NOMO-1 treated with dmso at 0.1 percent for 144 hours (cell line): ENCODE results near the gene LRRC4.
A peak's percentile ranks its signal among the peaks of the same experiment; 100 is the strongest.

Experiments
- DNase-seq: peaks from one replicate; lab custom pipeline; 2025; ENCODE audit not compliant: unreplicated experiment; lab: John Stamatoyannopoulos, UW

LRRC4 gene

GRCh38 chr7:128032605-128033235 is 1.5 kb upstream of the LRRC4 start:
- no peak for DNase-seq

DNA sequence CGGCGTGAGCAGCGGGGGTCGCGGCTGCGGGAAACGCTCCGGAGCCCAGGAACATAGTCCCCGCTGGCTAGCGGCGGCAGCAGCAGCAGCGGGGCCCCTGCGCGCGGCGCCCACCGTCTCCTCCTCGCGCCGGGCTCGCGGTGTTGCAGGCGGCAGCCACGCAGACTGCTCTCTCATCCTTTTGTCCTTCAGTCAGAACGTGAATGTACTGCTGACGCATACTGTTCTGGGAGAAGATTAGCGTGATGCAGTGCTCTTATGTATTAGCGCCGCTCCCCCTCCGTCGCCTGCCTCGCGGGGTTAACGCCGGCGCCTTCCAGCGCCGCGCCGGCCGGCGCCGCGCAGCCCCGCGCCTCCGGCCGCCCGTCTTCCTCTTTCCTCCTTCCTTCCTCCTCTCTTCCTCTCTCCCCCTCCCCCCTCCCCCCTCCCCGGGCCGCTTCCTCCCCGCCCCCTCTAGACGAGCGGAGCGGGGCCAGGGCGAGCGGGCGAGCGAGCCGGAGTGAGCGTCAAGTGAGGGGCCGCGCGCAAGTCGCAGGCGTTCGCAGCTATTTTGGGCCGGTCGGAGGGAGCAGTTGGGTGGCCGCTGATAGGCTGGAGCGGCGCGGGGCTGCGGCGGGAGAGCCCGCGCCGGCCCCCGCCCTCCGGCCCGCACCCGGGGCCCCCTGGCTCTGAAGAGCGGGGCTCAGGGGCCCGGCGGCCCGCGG is 816 bp upstream of the LRRC4 start:
- DNase-seq: no peak

DNA sequence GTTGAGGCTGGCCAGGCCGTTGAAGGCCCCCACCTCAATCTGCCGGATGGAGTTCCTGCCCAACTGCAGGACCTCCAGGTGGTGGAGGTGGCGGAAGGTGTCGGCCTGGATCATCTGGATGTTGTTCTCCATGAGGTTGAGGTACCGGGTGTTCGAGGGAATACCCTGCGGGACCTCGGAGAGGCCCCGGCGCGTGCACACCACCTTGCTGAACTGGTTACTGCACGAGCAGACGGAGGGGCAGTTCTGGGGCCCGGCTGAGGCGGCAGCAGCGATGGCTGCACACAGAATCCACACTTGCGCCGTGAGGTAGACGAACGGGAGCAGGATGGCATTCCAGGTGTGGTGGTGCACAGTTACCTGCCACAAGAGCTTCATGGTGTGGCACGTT is 979 bp downstream of the LRRC4 start:
- DNase-seq: no peak

DNA sequence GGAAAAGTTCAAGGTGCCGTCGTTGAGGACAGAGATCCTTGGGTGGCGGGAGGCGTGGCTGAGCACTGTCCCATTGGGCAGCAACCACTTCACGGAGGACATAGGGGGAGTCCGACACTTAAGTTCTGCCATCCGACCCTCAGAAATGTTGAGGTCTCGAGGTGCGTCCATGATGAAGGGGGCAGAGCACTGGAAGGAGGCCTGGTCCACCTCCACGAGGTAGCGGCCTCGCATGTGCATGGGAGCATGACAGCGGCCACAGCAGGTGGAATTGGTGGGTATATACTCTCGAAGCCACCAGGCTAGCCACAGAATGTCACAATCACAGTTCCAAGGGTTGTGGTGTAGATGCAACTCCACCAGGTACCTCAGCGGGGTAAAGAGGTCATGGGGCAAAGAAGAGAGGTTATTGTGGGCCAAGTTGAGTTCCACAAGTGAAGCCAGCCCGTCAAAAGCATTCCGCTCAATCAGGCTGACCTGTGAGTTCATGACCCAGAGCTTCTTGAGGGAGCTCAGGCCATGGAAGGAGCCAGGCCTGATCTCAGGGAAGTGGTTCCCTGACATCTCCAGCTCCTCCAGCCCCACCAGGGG is 1.7 kb downstream of the LRRC4 start:
- DNase-seq: no peak

GRCh38 chr7:128027485-128027980 is 3.7 kb downstream of the LRRC4 start:
- DNase-seq: no peak

GRCh38 chr7:128026551-128026950 is 4.7 kb downstream of the LRRC4 start:
- DNase-seq: no peak

GRCh38 chr7:128025819-128026218 is 5.4 kb downstream of the LRRC4 start:
- peak; percentile 3 for DNase-seq

GRCh38 chr7:128025380-128025779 is 5.9 kb downstream of the LRRC4 start:
- no peak for DNase-seq

GRCh38 chr7:128024151-128024550 is 7.1 kb downstream of the LRRC4 start:
- DNase-seq: no peak

DNA sequence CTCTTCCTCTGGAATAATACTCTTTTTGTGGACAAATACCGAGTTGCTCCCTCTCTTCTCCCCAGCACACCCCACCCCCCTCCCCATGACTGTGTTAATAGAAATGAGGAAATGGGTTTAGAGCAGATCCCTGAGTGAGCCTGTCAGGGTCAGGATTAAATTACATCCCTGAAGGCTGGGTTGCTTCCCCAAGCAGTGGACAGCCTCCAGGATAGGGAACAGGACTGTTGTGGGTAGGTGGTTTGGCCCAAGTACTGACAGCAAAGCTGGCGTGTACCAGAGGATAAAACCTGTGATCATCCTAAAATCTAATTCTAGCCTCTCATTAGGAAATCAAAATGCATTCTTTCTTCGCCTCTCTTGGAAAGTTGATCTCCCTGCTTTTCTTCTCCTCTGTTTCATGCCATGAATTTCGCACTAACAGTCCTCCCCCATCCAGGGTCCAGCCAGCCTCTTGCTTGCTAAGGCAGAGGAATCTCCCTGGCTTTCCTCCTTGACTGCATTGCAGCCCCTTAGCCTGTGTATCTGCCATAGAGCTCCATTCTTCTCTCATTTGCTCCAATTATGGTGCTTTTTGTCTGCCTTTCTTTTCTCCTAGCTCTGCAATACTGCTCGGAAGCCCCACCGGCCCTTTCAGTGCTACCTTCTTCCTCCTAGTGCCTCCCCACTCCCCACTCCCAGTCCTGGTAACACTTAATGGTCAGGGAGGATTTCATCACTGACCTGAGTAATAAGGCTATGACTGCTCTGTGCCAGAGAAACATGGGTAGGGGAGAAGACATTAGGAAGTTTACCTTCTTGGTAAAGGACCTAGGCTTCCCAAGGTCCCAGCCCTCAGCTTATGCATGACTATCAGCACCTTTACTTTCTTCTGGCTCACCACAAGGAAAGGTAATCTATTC is 8.4 kb downstream of the LRRC4 start:
- DNase-seq: no peak

DNA sequence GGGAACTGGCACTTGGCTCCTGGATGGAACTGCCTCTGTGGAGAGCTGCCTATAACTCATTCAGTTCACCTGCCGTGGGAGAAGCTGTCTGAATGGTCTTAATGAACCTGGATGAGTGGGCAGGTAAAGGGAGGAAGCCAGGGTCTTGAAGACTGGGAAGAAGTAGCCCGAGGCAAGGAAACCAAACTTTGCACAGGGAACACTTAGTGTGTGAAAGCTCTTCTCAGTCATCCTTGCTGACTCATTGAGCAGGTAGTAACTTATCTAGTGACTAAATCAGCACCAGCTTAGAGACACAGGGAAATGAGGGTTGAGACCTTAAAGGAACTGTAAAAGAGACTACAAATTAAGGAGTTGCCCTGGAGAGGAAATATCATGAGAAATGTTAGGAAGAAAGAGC is 9.9 kb downstream of the LRRC4 start:
- DNase-seq: no peak

GRCh38 chr7:128020159-128020558 is 11.1 kb downstream of the LRRC4 start:
- DNase-seq: no peak

GRCh38 chr7:128019288-128019687 is 11.9 kb downstream of the LRRC4 start:
- DNase-seq: no peak

DNA sequence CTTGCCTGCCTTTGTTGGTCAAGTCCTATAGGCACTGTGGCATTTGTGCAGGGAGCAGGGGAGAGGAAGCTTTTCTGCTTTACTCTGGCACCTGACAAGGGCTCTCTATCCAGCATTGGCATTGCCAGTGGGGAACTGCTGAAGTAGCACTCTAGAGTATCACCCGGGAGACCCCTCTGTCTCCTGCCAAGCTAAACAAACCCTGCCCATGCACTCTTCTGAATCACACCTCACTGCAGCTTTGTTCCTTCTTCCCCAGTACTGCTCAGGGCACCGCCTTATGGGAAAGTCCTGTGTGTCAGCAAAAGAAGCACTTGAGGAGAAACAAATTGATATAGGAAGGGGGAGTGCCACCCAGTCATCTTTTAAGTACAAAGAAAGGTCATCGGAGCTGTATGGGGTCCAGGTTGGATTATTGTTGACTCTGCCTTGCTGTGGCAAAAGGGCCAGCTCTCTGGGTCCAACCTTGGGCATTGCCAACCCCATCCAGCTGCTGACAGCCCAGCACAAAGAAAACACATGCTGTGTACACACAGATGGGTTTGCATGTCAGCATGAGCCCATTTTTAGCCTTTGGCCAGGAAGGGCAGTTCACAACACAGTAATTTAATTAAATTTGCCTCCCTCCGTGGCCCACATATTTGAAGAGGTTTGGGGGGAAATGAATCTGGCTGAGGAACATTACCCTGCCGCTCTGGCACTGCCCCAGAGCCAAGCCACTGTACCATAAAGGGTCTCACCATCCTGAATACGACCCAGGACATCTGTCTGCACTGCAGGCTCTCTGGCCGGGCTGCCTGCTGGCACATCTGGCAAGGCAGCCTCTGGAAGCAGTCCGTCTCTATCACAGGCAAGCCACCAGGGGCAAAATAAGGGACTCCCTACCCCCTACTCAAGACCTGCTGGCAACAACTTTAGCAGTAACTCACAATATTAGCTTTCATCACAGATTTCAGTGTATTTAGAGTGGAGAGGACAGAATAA is 13.1 kb downstream of the LRRC4 start:
- no peak for DNase-seq

GRCh38 chr7:128017460-128017859 is 13.8 kb downstream of the LRRC4 start:
- DNase-seq: no peak

- no peak for DNase-seq
Observed at GRCh38 chr7:128014811-128015210, 16.4 kb downstream of the LRRC4 start.

- DNase-seq: no peak
Observed at GRCh38 chr7:128011131-128011661, 20.0 kb downstream of the LRRC4 start.

DNA sequence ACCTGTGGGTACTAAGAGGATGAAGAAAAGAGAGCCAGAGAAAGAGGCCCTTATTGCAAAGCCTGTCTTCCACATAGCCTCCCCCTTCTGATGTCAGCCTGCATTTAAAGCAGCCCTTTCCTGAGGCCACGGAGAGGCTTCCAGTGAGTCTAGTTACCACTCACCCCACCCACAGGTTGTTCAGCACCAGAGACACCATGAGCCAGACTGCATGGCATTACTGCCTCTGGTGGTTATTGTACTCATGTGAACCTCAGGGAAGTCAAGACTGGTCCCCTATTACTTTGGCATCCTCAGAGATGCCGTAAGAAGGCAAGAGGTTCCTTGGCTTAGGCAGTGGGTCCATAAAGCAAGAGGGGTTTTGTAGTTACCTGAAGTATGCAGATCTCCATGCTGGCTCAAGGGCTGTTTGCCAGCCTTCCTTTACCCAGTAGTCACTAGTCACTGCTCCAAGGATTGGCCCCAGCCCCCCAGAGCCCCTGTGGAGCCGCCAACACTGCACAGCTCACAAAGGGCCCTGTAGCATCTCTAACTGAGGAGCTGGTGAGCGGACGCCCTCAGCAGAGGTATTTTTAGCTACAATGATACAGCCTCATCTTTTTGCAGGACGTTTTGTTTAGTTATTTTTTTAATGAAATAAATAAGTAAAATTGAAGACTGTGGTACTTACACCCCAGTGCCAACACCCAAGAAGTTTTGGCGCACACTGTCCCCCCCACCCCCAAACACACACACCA is 20.7 kb downstream of the LRRC4 start:
- no peak for DNase-seq

GRCh38 chr7:128008744-128009143 is 22.5 kb downstream of the LRRC4 start:
- DNase-seq: no peak
